Erythroblast (primary cell): Measurements from ENCODE around the gene INO80E.

Experiments used
- GATA1 ChIP-seq: IDR thresholded peaks from 2 replicates; pipeline ENCODE4 v1.6.1; 2011; ENCODE audit warnings: low read depth, mild to moderate bottlenecking, control low read depth, low read length, moderate library complexity
- POLR2A ChIP-seq: IDR thresholded peaks from 2 replicates; pipeline ENCODE4 v1.6.1; 2011; ENCODE audit warnings: mild to moderate bottlenecking, low read length

DNA sequence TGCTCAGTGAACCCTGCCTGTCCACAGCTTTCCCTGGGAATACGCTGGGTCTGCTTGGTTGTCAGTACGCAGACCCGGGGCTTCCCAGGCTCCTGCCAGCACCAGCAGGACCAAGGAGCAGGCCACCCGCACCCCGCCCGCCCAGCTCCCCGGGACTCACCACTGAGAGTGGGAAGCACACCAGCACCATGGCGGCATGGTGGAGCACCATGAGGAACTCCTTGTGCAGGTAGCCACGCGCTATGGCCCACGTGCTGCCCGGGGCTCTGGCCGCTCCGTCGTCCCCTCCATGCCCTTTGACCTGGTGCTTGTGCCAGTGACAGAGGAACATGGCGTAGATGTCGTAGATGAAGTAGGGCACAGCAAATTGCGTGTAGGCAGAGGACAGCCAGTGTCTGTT is 30.4 kb downstream of the INO80E start:
- TF ChIP-seq POLR2A (no peak), GATA1 (no peak)
